ENCODE measurements around the gene CHD5.
"Not testable (repeated sequence)": the region's sequence is repeated elsewhere in the genome, so short reads cannot be mapped to it uniquely, and the experiment has no call there.

Gene CHD5

GRCh38 chr1:6065093-6065858 is 114.8 kb downstream of the CHD5 start:
- no peak for DNase-seq (ENCODE audit: low read depth in 2 of 2)

GRCh38 chr1:6063532-6064053 is 116.5 kb downstream of the CHD5 start:
- DNase-seq (ENCODE audit: low read depth in 2 of 2), result not testable (repeated sequence)

DNA sequence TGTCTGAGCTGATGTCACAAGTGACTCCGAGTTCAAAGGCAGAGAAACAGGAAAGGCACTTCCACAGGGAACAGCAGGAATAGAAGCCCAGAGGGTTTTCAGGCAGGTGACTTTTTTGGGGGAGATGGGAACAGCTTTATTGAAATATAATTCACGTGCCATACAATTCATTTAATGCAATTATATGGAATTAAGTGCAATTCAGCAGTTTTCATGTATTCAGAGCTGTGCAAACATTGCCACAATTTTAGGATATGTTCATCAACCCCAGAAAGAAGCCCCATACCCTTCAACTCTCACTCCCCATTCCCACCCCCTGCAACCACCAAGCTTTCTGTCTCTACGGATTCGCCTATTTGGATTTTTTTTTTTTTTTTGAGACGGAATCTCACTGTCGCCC is 117.5 kb downstream of the CHD5 start:
- DNase-seq (ENCODE audit: low read depth in 2 of 2), result no peak

DNA sequence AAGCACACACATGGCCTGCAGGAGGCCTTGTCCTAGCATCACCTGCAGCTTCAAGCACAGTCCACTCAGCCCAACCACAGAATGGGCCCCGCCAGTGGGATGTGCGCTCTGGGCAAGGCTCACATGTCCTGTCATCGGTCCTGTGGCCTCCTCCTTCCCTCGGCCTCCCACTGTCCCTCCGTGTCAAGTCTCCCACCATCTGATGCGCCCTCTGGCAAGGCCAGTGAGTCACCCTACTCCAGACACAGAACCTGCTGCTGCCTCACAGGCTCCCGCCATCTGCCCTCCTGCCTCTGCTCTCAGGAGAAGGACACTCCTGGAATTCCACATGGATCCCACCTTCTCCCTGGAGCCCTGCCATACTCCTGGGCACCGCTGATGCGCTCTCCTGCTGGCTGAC is 120.3 kb downstream of the CHD5 start:
- no peak for DNase-seq (ENCODE audit: low read depth in 2 of 2)

DNA sequence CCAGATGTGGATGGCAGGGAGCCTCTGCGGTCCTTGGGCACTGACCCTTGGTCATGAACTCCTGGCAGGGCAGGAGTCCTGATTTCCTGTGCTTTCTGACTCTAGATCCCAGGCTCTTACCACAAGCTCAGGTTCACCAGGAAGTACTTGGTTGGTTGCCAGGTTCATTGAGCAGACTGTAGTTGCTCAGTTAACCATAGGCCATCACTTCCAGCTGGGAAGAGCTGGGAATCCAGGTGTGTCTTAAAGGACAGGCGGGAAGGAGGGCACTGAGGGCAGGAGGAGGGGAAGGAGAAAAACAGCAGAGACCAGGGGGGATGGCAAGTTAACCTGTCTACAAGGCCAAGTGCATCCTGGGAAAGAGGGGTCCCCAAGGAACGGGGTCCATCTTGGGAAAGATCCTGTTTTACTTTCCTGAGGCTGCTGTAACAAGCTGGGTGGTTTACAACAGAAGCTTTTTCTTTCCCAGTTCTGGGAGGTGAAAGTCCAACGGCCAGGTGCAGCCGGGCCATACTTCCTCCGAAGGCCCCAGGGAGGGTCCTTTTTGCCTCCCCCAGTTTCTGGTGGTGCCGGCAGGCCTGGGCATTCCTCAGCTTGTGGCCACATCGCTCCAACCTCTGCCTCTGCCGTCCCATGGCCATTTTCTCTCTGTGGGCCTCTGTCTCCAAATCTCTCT is 122.8 kb downstream of the CHD5 start:
- DNase-seq (ENCODE audit: low read depth in 2 of 2), result no peak

GRCh38 chr1:6056572-6056948 is 123.6 kb downstream of the CHD5 start:
- no peak for DNase-seq (ENCODE audit: low read depth in 2 of 2)

- DNase-seq (ENCODE audit: low read depth in 2 of 2), result no peak
These were observed 125.5 kb downstream of the CHD5 start for GRCh38 chr1:6054596-6054995.

DNA sequence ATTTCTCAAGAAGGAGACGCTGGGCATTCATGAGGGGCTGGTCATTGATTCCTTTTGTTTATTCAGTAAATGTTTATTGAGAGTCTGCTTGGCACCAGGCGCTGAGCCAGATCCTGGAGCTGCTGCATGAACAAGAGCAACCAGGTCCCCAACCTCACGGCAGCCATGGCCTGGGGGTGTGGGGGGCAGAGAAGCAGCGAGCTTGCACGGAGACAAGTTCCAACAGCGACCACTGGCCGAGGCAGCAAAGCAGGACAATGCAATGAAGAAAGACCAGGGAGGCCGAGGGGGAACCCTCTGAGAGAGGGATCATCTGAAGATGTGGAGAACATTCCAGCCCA is 126.9 kb downstream of the CHD5 start:
- no peak for DNase-seq (ENCODE audit: low read depth in 2 of 2)

GRCh38 chr1:6052543-6053205 is 127.4 kb downstream of the CHD5 start:
- DNase-seq (ENCODE audit: low read depth in 2 of 2), result peak in 1 of 2 experiments; percentile 12
